IPS DF 19.7 (cell line): ENCODE measurements around the gene FBXO41.

Experiments used
- DNase-seq: peaks from one replicate; pipeline ENCODE4 v3.0.0-alpha.2; 2013; ENCODE audit warnings: low read depth, low spot score

FBXO41 gene, protein sequence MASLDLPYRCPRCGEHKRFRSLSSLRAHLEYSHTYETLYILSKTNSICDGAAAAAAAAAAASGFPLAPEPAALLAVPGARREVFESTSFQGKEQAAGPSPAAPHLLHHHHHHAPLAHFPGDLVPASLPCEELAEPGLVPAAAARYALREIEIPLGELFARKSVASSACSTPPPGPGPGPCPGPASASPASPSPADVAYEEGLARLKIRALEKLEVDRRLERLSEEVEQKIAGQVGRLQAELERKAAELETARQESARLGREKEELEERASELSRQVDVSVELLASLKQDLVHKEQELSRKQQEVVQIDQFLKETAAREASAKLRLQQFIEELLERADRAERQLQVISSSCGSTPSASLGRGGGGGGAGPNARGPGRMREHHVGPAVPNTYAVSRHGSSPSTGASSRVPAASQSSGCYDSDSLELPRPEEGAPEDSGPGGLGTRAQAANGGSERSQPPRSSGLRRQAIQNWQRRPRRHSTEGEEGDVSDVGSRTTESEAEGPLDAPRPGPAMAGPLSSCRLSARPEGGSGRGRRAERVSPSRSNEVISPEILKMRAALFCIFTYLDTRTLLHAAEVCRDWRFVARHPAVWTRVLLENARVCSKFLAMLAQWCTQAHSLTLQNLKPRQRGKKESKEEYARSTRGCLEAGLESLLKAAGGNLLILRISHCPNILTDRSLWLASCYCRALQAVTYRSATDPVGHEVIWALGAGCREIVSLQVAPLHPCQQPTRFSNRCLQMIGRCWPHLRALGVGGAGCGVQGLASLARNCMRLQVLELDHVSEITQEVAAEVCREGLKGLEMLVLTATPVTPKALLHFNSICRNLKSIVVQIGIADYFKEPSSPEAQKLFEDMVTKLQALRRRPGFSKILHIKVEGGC

DNA sequence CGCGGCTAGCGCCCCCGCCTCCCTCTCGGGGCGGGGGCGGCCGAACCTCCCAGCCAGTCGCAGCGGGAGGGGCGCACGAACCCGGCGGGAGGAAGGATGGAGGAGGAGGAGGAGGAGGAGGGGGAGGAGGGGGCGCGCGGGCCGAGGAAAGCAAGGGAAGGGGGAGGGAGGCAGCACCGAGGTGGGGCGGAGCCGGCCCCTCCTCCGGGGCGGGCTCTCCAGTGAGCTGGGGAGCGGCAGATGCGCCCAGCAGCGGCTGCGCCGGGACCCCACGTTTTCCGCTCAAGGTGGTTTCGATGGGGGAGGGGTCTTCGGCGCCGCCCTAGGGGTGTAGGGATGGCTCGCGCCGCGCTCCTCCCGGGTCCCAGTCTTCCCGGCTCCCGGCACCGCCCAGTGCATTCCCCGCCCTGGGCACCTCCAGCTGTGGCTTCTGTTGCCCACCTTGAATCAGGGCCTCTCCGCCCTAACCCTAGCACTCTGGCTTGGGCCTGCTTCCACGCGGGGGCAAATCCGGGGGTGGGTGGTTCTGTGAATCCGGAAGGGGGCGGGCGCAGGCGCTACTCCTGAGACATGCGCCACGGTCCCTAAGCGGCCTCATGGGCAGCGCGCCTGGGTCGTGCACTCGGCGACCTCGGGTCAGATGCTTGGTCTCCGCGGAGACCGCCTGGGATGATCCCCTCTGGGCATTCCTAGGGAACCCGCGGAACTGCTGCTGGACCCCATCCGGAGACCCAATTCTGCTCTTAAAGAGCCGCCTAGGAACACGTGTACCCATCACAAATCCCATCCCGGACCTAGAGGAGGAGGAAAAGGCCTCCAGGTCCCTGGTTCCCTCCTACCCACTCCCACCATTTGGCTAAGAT lies at the start of gene FBXO41:
FBXO41 (minus strand) TSS at position 183 of the 863 bp plus-strand sequence. CDS start 14,848 bp downstream, outside the sequence.
- no peak for DNase-seq

DNA sequence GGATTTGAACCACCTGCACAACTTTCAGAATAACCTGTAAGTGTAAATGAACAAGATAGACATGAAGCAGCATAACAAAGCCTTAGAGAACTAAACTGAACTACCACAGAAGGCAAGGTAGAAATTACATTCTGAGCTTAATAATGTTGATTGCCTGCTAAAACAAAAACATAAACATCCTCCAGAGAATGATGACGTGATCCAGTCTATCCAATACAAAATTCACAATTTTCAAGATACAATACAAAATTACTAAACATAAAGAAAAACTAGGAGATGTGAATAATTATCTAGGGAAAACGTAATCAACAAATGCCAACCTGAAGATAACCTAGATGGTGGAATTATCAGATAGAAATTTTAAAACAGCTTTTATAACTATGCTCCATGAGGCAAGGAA lies 49.8 kb upstream of the FBXO41 start:
- no peak for DNase-seq

GRCh38 chr2:73333564-73333963 lies 49.3 kb upstream of the FBXO41 start:
- no peak for DNase-seq

GRCh38 chr2:73324126-73324725 lies 39.9 kb upstream of the FBXO41 start:
- no peak for DNase-seq

- no peak for DNase-seq
These were observed 39.3 kb upstream of the FBXO41 start for GRCh38 chr2:73323551-73323950.

DNA sequence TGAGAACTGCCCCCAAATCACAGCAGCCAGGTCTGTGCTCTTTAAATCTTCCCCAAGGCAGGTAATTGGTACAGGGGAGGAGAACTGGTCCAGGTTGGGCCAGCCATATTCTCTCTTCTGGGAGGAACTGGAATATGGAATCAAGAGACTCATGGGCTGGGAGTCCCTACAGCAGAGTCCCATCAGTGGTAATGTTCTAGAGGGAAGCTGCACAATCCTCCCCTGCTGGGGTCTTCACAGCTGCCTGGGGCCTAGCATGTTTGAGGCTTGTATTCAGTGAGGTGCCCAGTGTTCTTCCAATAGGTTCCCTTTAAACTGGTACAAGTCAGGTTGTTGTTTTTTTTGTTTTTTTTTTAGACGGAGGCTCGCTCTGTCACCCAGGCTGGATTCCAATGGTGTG lies 30.2 kb upstream of the FBXO41 start:
- no peak for DNase-seq

GRCh38 chr2:73307720-73308119 lies 23.4 kb upstream of the FBXO41 start:
- DNase-seq: no peak

DNA sequence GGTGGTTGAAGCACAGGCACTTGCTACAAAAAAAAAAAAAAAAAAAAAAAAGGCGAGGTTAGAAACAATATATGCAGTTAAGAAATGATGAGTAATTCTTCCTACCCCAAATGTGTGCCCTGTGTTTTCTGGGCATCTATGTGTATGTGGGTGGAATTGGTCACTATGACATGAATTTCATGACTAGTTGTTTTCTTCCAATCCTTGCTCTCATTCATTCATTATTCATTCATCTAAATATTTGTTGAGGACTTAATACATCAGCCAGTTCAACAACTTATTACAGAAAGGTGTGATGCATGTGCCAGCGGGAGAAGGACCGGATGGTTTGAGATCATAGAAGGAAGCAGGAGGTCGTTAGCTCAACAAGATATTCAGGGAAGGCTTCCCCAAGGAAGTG lies 17.4 kb upstream of the FBXO41 start:
- no peak for DNase-seq

GRCh38 chr2:73300926-73301325 lies 16.6 kb upstream of the FBXO41 start:
- DNase-seq: no peak

DNA sequence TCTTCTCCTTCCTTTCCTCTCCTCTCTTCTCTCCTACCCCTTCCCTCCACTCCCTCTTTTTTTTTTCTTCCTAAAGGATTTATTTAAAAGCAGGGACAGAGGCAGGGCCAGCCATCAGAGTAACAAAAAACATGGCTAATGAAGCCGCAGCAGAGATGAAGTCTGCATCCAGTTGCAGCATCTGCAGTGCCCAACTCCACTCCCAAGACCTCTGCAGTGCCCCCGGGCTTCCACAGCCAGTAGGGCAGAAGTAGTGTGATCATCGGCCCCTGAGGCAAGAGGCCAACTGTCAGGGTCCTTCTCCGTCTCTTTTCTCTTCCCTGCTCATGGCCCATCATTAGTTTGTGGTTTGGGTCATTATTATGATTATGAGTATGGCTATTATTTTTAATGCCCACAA lies 13.3 kb upstream of the FBXO41 start:
- DNase-seq: no peak

DNA sequence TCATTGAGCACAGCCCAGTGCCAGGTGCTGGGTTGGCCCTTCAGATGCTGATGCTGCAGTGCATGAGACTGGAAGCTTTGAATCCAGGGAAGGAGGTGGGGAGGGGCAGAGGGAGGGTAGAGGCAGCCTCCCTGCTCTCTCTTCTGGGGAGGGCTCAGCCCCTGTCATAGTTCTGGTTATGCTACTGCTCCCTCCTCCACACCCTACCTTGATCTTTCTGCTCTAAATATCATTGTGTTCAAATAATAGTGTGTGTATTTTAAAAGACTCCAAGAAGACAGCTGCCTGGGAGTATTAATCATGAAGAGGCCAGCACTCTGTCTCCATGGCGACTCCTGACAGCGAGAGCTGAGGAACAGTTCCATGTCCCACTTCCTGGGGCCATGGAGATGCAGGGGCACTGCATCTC lies 12.9 kb upstream of the FBXO41 start:
- no peak for DNase-seq

DNA sequence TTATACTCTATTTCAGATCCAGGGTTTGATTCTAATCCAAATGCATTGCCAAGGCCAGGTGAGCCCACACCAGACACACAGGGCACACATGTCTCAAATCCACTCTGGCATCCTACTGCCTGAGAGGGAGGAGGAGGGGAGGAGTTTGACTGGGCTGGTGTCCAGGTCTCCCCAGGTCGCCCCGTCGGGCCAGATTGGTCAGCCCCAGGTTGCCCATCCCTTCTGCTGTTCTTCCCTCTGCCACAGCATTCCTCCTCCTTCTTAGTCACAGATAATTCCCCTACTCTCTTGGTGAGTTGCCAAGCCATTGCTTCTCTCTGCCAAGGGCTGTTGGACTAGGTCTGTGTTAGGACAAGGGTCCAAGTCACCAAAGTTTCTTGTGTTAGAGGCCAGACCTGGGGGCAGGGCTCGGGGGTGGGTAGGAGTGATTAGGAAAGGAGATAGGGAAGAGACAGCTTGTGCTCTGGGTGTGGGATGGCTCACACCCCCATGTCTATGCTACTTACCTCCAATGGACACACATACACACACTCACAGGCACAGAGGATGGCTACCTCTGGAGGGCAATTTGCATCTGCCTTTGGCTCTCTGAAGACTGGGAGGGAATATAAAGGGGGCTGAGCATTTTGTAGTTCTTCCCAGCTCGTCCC lies 11.6 kb upstream of the FBXO41 start:
- no peak for DNase-seq

DNA sequence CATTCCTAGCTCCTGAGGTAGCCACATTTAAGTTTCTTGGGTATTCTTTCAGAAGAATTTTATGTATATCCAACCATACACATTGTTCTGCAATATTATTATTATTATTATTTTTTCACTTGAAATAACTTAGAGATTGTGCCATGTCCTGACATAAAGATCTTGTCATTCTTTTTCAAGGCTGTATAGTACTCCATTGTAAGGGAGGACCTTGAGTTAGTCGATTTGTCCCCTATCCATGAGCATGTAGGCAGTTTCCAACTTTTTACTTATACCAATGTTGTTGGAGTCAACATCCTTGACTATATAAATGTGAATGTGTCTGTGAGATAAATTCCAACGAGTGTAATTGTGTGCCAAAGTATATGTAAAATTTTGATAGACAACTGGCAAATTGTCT lies 10.0 kb upstream of the FBXO41 start:
- DNase-seq: no peak

DNA sequence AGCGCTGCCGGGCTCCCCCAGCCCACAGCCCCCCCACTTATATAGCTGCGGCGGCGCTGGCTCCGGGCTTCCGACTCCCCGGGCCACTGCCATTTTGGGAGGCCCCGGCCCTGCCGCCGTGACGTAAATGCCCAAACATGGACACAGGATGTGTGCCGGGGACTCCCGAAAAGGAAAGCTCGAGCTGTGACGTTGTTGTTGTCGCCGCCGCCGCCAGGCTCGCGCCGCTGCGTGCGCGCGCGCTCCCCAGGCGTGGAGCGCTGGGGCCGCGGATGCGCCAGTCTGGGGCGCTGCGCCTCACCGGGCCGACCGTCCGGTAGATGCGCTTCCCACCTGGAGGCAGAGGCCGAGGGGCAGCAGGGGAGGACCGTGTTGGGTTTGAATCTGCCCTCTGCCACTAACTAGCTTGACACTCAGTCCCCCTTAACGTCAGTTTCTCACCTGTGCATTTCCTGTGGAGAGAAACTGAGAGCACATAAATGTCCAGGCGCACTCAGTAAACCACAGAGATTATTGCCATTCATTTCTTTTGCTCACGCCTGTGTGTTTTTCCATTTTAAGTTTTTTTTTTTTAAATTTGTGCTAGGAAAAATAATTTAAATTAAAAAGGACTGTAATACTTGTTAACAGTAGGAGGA lies 9.4 kb upstream of the FBXO41 start, which contains the start of gene EGR4:
EGR4 (minus strand) TSS at position 15 of the 638 bp plus-strand sequence. CDS start 231 bp downstream, outside the sequence.
- no peak for DNase-seq

DNA sequence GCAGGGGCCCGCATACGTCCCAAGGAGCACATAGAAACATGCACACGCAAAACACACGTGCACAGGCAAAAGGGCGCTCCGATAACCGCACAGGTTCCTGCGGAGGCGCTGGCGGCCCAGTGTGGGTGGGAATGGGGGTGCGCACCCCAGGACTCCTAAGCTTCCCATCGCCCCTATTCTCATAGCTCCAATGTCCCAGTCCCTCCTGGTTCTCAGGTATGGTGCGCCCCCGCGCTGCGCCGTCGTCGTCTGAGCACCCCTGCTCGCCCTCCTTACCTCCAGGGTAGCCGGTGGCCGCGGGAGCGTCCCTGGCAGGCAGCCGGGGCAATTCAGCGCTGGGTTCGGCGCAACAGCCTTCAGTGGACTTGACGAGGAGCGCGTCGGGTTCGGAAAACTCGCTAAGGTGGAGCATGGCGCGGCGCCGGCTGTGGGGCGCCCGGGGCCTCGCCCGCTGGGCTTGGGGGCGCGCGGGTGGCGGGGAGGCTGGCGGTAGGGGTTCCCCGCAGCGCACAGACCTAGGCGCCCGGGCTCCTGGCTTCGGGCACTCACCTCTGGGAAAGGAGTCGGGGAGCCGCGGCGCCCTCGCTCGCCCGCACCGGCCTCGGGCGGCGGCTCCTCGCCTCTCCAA lies 8.7 kb upstream of the FBXO41 start:
- DNase-seq: no peak

- DNase-seq: no peak
These were observed 8.1 kb upstream of the FBXO41 start for GRCh38 chr2:73292316-73292905.

GRCh38 chr2:73291461-73292315 lies 7.4 kb upstream of the FBXO41 start:
- no peak for DNase-seq

- no peak for DNase-seq
These were observed 6.8 kb upstream of the FBXO41 start for GRCh38 chr2:73291093-73291460.
